Subcutaneous adipose tissue (tissue), 4 donors: Measurements from ENCODE around the gene PRCP. TPM values are rescaled to one million over a fixed set of nuclear protein-coding genes. Genes with fewer than 3 reads are reported as not detected.

ENCODE experiments used
- CTCF ChIP-seq: fragments of 450-650 bp; IDR thresholded peaks from one replicate; pipeline ENCODE4 v1.5.1; 2016; ENCODE audit warnings: low read depth, mild to moderate bottlenecking, control low read depth, antibody characterized with exemption, moderate library complexity
- total RNA-seq, 4 donors: library from RNA; depleted of rRNA; stranded (reverse); fragments of >200 nt; gene quantifications; one replicate each; pipeline ENCODE4 v1.1.0, GENCODE V29; 2016

Gene PRCP
- total RNA-seq, 4 donors from 2014 or later: 45.2 to 126 (median 95.7) TPM

- TF ChIP-seq CTCF: no peak
These were observed 114.2 kb downstream of the PRCP start for GRCh38 chr11:82786001-82786400.

GRCh38 chr11:82782825-82783374 is 117.3 kb downstream of the PRCP start:
- no peak for TF ChIP-seq CTCF

- TF ChIP-seq CTCF: no peak
These were observed 121.5 kb downstream of the PRCP start for GRCh38 chr11:82778776-82779175.

- TF ChIP-seq CTCF: no peak
These were observed 123.9 kb downstream of the PRCP start for GRCh38 chr11:82776377-82776776.

GRCh38 chr11:82775736-82776346 is 124.4 kb downstream of the PRCP start:
- no peak for TF ChIP-seq CTCF

- TF ChIP-seq CTCF: no peak
These were observed 125.0 kb downstream of the PRCP start for GRCh38 chr11:82775218-82775617.

Other genes with a start within 250 kb of the PRCP start
- gene FAM181B, start 166.6 kb downstream of the PRCP start, total RNA-seq: under 1 TPM in 2 of 4 donors, not detected in 2; 0.19 to 0.22 TPM
- gene DDIAS, start 1.3 kb upstream of the PRCP start, total RNA-seq: 1 to 10 TPM in 3 of 4 donors, under 1 TPM in 1; 0.38 to 2.4 (median 1.7) TPM
- gene RAB30, start 171.5 kb upstream of the PRCP start, total RNA-seq: 10 to 100 TPM; 18.8 to 34.1 (median 27.5) TPM